Kidney (tissue), 14 donors: ENCODE data around the gene CD300E. TPM values are rescaled to one million over a fixed set of nuclear protein-coding genes. Genes with fewer than 3 reads are reported as not detected.
A peak's percentile ranks its signal among the peaks of the same experiment; 100 is the strongest.

Experiments used
- DNase-seq, 5 donors: peaks; one replicate each; pipeline ENCODE4 v3.0.0-alpha.2; 2013 to 2020
- FAIRE-seq: peaks from 2 replicates; lab custom pipeline; 2012; peaks lifted over from hg19 to GRCh38; lab: Jason Lieb, UNC
- H3K27ac ChIP-seq, 2 donors: one replicate each; pipeline ENCODE4 v1.7.0; 2013; ENCODE audit warnings: low read depth in 2 of 2, low read length in 2 of 2, inconsistent platforms in 1 of 2
- H3K27me3 ChIP-seq: one replicate; pipeline ENCODE4 v1.7.1; 2013; ENCODE audit warnings: low read length, inconsistent platforms; ENCODE audit not compliant: control insufficient read depth, insufficient read depth
- H3K36me3 ChIP-seq, 3 donors: one replicate each; pipeline versions ENCODE4 v1.7.0 to v1.7.1; 2013; ENCODE audit warnings: low read length in 3 of 3, control low read depth in 1 of 3, inconsistent platforms in 1 of 3; ENCODE audit not compliant: insufficient read depth in 3 of 3, control insufficient read depth in 2 of 3
- H3K4me1 ChIP-seq, 3 donors: one replicate each; pipeline versions ENCODE4 v1.7.0 to v1.7.1; 2013; ENCODE audit warnings: low read length in 3 of 3, inconsistent platforms in 1 of 3, low read depth in 1 of 3; ENCODE audit not compliant: control insufficient read depth in 2 of 3, insufficient read depth in 2 of 3
- H3K4me3 ChIP-seq, 3 donors: one replicate each; pipeline versions ENCODE4 v1.7.0 to v1.8.1; 2013; ENCODE audit warnings: low read length in 3 of 3, control low read depth in 1 of 3, inconsistent platforms in 1 of 3
- H3K9ac ChIP-seq, 3 donors: one replicate each; pipeline versions ENCODE4 v1.7.0 to v1.7.1; 2013; ENCODE audit warnings: low read length in 3 of 3, control low read depth in 1 of 3, inconsistent platforms in 1 of 3
- H3K9me3 ChIP-seq, 3 donors: one replicate each; pipeline versions ENCODE4 v1.7.0 to v1.7.1; 2013; ENCODE audit warnings: low read length in 3 of 3, control low read depth in 1 of 3, inconsistent platforms in 1 of 3; ENCODE audit not compliant: control insufficient read depth in 2 of 3, insufficient read depth in 1 of 3
- intact Hi-C: fragments of 100-400 bp; cut with DNase I; formaldehyde crosslinking; loops from one replicate; pipeline ENCODE4 v1.11.1; 2022
- polyA plus RNA-seq: library from polyadenylated mRNA; stranded (reverse); fragments of 350-450 nt; fragmentation: Illumina TruSeq; extraction: RNeasy Lipid Tissue Mini Kit (QIAGEN cat#74804); gene quantifications from one replicate; pipeline ENCODE4 v1.2.3, GENCODE V29; 2014; ENCODE audit warnings: low read depth, low replicate concordance; ENCODE audit not compliant: insufficient read depth
- total RNA-seq: library from RNA; stranded (reverse); fragmentation: NEBNext Ultra II Directional; extraction: Animal tissue kit (Norgen Biotek cat#: 25700); gene quantifications from one replicate; pipeline ENCODE4 v1.2.1, GENCODE V29; 2021
- TF ChIP-seq, protein P1 (sequence below): IDR thresholded peaks from 3 replicates; pipeline ENCODE4 v1.5.1; 2012; ENCODE audit warnings: mild to moderate bottlenecking, moderate library complexity, borderline replicate concordance; ENCODE audit not compliant: insufficient read depth; ENCODE audit errors: extremely low read depth
- donor health status: control.
- donor health status: control.
- donor health status: control.
- donor health status: control.
- donor health status: control.
- donor health status: DM: yes; HTN: yes; CAD: no.
- donor health status: Normal renal cell carcinoma (clear cell type).

Gene CD300E
- total and polyA plus RNA-seq, 2 donors from 2014 or later, result 0.39 to 2.5 TPM

DNA sequence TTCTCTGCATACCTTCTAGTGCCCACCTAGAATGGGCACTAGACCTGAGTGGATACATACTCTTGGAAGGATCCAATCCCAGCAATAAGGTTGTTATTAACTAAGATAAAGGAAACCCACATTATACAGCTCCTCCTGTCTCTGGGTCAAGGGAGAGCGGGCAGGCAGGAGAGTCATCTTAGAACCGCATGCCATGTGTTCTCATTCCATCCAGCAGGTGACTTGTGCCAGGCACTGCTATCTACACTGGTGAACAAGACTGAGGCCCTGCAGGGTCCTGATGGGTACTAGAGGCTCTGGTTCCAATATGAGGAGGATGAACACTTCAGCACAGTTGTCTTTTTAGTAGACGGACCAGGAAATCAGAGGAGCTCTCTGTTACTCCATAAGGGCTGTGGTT lies 50.4 kb downstream of the CD300E start:
- DNase-seq, result no peak
- Histone ChIP-seq H3K9me3 (peaks cover 0 to 3% (median 3%) of the 10 kb centered on the region in 3 donors), H3K4me3 (no peak overlapping the region), H3K27ac (no peak overlapping the region), H3K9ac (no peak overlapping the region), H3K4me1 (peaks cover 0 to 4% (median 0%) of the 10 kb centered on the region in 3 donors), H3K27me3 (no peaks in the 10 kb centered on the region), H3K36me3 (no peaks in the 10 kb centered on the region)
- TF ChIP-seq, protein P1, sequence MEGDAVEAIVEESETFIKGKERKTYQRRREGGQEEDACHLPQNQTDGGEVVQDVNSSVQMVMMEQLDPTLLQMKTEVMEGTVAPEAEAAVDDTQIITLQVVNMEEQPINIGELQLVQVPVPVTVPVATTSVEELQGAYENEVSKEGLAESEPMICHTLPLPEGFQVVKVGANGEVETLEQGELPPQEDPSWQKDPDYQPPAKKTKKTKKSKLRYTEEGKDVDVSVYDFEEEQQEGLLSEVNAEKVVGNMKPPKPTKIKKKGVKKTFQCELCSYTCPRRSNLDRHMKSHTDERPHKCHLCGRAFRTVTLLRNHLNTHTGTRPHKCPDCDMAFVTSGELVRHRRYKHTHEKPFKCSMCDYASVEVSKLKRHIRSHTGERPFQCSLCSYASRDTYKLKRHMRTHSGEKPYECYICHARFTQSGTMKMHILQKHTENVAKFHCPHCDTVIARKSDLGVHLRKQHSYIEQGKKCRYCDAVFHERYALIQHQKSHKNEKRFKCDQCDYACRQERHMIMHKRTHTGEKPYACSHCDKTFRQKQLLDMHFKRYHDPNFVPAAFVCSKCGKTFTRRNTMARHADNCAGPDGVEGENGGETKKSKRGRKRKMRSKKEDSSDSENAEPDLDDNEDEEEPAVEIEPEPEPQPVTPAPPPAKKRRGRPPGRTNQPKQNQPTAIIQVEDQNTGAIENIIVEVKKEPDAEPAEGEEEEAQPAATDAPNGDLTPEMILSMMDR, result no peak
- intact Hi-C loops, result no loop called here
- FAIRE-seq, result no peak

DNA sequence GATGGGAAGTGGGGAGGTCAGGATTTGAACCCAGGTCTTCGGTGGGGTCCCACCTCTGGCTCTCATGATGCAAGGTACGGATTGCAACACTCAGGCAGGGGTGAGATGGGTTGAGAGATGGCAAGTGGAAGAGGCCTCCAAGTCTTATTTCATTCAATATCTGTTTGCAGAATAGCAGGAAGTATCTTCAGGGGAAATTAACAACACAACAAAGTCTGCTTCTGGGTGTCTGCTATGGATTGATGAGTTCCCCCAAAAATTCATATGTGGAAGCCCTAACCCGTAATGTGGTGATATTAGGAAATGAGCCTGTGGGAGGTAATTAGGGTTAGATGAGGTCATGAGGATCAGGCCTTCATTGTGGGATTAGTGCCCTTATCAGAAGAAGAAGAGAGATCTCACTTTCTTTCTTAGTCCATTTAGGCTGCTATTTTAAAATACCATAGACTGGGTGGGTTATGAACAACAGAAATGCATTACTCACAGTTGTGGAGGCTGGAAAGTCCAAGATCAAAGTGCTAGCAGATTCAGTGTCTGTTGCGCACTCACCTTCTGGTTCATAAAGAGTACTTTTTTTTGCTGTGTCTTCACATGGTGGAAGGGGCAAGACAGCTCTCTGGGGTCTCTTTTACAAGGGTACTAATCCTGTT lies 51.8 kb downstream of the CD300E start:
- DNase-seq (no peak), FAIRE-seq (no peak)
- intact Hi-C loops, result no loop called here
- Histone ChIP-seq H3K27ac (no peak overlapping the region), H3K9ac (no peak overlapping the region), H3K27me3 (no peaks in the 10 kb centered on the region), H3K9me3 (peaks cover 0 to 3% (median 3%) of the 10 kb centered on the region in 3 donors), H3K4me1 (peaks cover 0 to 4% (median 0%) of the 10 kb centered on the region in 3 donors), H3K36me3 (no peaks in the 10 kb centered on the region), H3K4me3 (no peak overlapping the region)
- TF ChIP-seq, protein P1, result no peak

DNA sequence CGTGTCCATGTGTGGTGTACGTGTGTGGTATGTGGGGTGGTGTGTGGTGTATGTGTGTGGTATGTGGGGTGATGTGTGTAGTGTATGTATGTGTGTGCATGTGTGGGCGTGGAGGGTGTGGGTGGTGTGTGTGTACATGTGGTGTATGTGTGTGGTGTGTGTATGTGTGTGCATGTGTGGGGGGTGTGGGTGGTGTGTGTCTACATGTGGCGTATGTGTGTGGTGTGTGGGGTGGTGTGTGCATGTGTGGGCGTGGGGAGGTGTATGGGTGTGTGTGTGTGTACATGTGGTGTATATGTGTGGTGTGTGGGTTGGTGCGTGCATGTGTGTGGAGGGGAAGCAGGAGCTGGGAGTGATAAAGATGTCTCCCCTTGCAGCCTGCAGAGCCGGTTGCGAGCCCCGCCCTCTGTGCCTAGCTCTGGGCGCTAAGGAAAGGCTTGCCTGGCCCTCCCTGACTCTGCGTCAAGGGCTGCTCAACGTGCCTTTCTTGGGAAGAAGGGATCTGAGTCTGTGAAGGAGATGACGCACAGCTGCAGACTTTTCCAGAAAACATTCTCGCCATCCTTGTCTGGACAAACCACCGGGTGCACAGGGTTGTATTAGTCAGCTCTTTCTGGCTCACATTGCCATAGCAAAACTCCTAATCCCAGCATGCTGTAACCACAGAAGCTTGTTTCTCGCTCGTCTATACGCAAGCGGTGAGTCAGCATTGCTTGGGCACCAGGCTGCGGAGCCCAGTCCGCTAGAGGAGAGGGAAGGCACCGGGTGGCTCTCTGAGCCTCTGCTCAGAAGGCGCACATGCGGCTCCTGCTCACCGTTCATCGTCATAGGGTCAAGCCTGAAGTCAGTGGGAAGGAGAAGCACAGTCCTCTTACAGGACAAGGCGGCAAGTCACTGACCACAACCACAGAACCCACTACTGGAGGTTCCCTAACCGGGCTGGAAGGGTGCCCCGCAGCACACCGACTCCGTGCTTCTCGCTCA lies 54.2 kb downstream of the CD300E start:
- Histone ChIP-seq H3K27me3 (no peaks in the 10 kb centered on the region), H3K27ac (no peak overlapping the region), H3K4me3 (peak overlapping the region in 1 of 3 donors; percentile 21), H3K9me3 (peaks cover 0 to 3% (median 3%) of the 10 kb centered on the region in 3 donors), H3K4me1 (peaks cover 0 to 4% (median 0%) of the 10 kb centered on the region in 3 donors), H3K36me3 (no peaks in the 10 kb centered on the region), H3K9ac (no peak overlapping the region)
- DNase-seq, result peak in 1 of 5 donors; percentile 31
- no peak for FAIRE-seq
- intact Hi-C loops, result no loop called here
- TF ChIP-seq, protein P1, result no peak
